IPS-15b (cell line): ENCODE results near the gene JAZF1.
"Not testable (repeated sequence)": the region's sequence is repeated elsewhere in the genome, so short reads cannot be mapped to it uniquely, and the experiment has no call there.

Experiments used
- H3K27me3 ChIP-seq: one replicate; pipeline ENCODE4 v1.6.1; 2013; ENCODE audit warnings: low read length; ENCODE audit not compliant: control insufficient read depth, insufficient read depth
- H3K36me3 ChIP-seq: one replicate; pipeline ENCODE4 v1.6.1; 2013; ENCODE audit warnings: low read length; ENCODE audit not compliant: control insufficient read depth, insufficient read depth
- H3K4me1 ChIP-seq: one replicate; pipeline ENCODE4 v1.6.1; 2013; ENCODE audit warnings: mild to moderate bottlenecking, low read length; ENCODE audit not compliant: control insufficient read depth, insufficient read depth
- H3K4me3 ChIP-seq: one replicate; pipeline ENCODE4 v1.5.1; 2013; ENCODE audit warnings: low read depth, low read length
- H3K9ac ChIP-seq: one replicate; pipeline ENCODE4 v1.6.1; 2013; ENCODE audit warnings: low read depth, mild to moderate bottlenecking, low read length
- H3K9me3 ChIP-seq: one replicate; pipeline ENCODE4 v1.6.1; 2013; ENCODE audit warnings: mild to moderate bottlenecking, low read length; ENCODE audit not compliant: control insufficient read depth, insufficient read depth

The JAZF1 gene

DNA sequence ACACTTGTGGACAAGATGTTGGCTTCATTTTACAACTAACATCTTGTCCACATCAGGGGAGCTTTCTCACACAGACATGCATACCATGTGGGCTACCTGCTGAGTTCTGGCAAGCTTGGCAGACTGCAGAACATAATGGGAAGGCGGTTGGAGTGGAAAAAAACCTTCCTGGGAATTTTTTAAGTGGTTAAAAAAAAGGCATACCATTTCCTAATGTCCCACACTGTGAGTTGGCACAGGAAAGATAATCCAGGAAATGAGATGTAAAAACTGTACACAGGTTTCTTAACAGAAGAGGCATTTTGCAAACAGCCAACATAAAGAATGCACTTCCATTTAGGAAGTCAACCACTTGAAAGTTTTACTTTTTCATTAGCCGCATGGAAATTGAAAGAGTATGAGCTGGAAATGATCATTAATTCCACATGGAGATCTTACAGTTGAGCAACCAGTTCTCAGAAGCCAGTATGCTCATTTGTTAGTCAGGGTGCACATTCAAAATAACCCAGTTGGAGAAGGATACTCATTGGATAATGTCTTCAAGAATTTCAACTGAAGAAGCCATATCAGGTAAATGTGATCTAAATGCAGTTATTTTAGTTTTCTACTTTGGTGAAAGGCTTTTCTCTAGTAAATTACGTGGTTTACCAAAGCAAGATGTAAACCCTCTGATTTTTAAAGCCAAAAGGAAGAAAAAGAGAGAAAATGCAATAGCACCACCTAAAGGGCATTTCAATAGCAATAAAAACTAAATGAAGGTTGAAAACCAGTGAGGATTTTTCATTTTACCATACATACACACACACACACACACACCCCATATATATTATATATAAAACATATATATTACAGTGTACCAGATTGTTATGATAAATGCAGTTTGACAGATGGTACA, 246.7 kb downstream of the JAZF1 start:
- no peaks in the 10 kb centered on the region for H3K27me3 ChIP-seq
- H3K36me3 ChIP-seq = no peaks in the 10 kb centered on the region
- H3K9ac ChIP-seq = no peak overlapping the region
- peaks cover 5% of the 10 kb centered on the region for H3K4me1 ChIP-seq
- H3K4me3 ChIP-seq = no peak overlapping the region
- no peaks in the 10 kb centered on the region for H3K9me3 ChIP-seq

GRCh38 chr7:27930910-27931476, 249.6 kb downstream of the JAZF1 start:
- Histone ChIP-seq H3K9me3 (no peaks in the 10 kb centered on the region), H3K36me3 (no peaks in the 10 kb centered on the region), H3K4me3 (no peak overlapping the region), H3K4me1 (peaks cover 5% of the 10 kb centered on the region), H3K27me3 (no peaks in the 10 kb centered on the region), H3K9ac (no peak overlapping the region)

DNA sequence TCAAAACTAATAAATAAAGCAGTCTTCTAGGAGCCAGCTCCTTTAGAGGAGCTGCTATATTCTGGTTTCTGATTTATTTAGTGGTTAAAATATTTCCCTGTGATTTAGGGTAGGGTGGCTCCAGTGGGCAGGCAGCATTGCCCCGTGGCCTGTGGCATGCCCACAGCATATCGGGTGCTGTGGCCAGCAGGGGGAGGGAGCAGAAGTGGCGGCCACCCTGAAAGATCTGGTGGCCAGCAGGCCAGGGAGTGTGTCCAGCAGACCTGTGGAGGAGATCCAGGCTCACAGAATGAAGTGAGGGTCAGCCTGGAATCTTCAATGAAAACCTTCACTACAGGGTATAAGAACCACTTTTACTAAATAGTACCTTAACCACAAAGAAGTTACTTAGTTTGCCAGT, 251.5 kb downstream of the JAZF1 start:
- Histone ChIP-seq H3K9ac (no peak overlapping the region), H3K36me3 (no peaks in the 10 kb centered on the region), H3K27me3 (no peaks in the 10 kb centered on the region), H3K9me3 (no peaks in the 10 kb centered on the region), H3K4me3 (no peak overlapping the region), H3K4me1 (peaks cover 5% of the 10 kb centered on the region)

DNA sequence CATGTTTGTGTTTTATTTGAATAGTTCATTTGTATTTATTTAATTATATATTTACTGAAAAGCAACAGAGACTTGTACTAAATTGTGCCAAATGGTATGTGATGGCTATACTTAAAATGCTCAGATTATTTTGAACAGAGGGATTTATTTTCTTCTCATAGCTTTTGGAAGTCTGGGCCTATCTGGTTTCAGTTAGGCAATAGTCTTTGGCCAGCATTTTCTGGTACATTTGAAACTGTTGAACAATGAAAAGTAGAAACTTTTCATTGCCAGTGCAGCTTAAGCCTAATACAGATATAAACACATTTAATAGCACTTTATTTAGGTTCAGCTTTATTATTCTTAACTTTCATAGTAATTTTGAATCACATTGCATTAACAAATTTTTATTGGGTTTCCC, 252.6 kb downstream of the JAZF1 start:
- no peak overlapping the region for H3K9ac ChIP-seq
- H3K4me3 ChIP-seq = no peak overlapping the region
- H3K9me3 ChIP-seq = no peaks in the 10 kb centered on the region
- H3K36me3 ChIP-seq = no peaks in the 10 kb centered on the region
- peaks cover under 1% of the 10 kb centered on the region for H3K4me1 ChIP-seq
- H3K27me3 ChIP-seq = no peaks in the 10 kb centered on the region

DNA sequence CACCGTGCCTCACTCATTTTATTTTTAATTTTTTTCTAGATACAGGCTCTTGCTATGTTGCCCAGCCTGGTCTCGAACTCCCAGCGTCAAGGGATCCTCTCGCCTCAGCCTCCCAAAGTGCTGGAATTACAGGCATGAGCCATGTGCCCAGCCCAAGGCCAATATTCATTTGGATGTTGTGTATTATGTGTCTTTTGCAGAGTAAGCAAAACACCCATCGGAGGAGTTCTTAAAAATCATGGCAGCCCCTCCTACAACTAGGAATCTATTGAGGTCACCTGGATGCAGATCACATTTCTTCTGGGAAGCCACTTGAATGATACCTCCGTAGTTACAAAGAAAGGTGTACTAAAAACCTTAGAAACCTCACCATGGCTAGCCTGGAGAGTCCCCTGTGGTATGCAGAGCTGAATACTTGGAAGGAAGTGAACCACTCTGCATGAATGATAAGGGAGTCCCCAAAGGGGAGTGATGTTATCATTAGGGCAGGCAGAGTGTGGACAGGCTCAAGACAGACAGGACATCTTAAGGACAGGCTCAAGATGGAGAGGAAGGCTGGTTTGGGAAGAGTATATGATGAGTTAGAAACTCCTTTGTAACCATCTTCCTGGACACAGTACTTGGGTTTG, 254.9 kb downstream of the JAZF1 start:
- Histone ChIP-seq H3K4me3 (no peak overlapping the region), H3K4me1 (peaks cover 6% of the 10 kb centered on the region), H3K36me3 (no peaks in the 10 kb centered on the region), H3K9ac (no peak overlapping the region), H3K27me3 (no peaks in the 10 kb centered on the region), H3K9me3 (no peaks in the 10 kb centered on the region)

- H3K36me3 ChIP-seq = no peaks in the 10 kb centered on the region
- no peaks in the 10 kb centered on the region for H3K27me3 ChIP-seq
- no peak overlapping the region for H3K9ac ChIP-seq
- H3K9me3 ChIP-seq = no peaks in the 10 kb centered on the region
- H3K4me1 ChIP-seq = peaks cover 9% of the 10 kb centered on the region
- no peak overlapping the region for H3K4me3 ChIP-seq
Observed at GRCh38 chr7:27923642-27923980, 257.0 kb downstream of the JAZF1 start.

- no peak overlapping the region for H3K9ac ChIP-seq
- peaks cover 9% of the 10 kb centered on the region for H3K4me1 ChIP-seq
- no peaks in the 10 kb centered on the region for H3K27me3 ChIP-seq
- no peaks in the 10 kb centered on the region for H3K9me3 ChIP-seq
- no peaks in the 10 kb centered on the region for H3K36me3 ChIP-seq
- H3K4me3 ChIP-seq = no peak overlapping the region
Observed at GRCh38 chr7:27922907-27923641, 257.5 kb downstream of the JAZF1 start.

DNA sequence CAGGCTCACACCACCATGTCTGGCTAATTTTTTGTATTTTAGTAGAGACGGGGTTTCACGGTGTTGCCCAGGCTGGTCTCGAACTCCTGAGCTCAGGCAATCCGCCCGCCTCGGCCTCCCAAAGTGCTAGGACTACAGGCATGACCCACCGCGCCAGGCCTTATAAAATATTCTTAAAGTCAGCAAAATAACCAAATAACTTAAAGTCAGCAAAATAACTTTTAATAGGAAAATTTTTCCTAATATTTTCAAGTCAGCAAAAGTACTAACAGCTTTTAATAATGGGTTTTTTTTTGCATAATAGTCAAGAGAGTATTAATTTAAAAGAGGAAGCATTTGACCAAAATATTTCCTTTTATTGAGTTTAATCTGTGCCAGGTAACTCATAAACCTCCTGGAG, 258.2 kb downstream of the JAZF1 start:
- H3K27me3 ChIP-seq, H3K36me3 ChIP-seq, H3K4me1 ChIP-seq, H3K4me3 ChIP-seq, H3K9ac ChIP-seq, H3K9me3 ChIP-seq: not testable (repeated sequence)

GRCh38 chr7:27921081-27921836, 259.3 kb downstream of the JAZF1 start:
- Histone ChIP-seq H3K27me3 (no peaks in the 10 kb centered on the region), H3K36me3 (no peaks in the 10 kb centered on the region), H3K9me3 (no peaks in the 10 kb centered on the region), H3K9ac (no peak overlapping the region), H3K4me1 (peaks cover 9% of the 10 kb centered on the region), H3K4me3 (no peak overlapping the region)

DNA sequence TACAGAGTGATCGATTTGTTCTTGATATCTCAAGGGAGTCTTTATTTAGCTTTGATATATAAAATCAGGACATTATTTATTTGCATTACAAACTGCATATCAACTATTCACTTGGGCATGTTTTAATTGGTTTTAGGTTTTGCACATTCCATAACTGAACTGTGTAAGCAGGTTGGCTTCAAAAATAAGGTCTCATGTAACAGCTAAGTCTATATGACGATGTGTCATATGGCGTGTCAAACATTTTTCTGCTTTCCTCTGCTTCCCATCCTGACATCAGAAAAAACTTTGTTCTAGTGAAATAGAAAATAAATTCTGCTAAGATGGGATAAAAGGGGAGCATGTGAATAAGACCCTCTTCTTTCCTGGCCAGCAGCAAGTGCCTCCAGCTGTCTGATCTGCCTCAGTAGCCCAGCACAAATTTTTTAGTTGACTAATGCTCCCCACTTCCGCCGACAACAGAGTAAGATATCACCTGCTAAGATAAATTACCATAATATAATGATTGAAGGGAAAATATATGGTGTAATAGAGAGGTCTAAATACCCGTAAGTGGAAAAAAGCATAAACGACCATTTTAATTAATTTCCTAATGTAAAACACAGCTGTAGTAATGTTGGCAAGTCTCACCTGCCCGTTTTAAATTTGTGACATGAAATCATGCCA, 260.2 kb downstream of the JAZF1 start:
- Histone ChIP-seq H3K9ac (no peak overlapping the region), H3K4me3 (no peak overlapping the region), H3K27me3 (no peaks in the 10 kb centered on the region), H3K9me3 (no peaks in the 10 kb centered on the region), H3K36me3 (no peaks in the 10 kb centered on the region), H3K4me1 (peaks cover 9% of the 10 kb centered on the region)

DNA sequence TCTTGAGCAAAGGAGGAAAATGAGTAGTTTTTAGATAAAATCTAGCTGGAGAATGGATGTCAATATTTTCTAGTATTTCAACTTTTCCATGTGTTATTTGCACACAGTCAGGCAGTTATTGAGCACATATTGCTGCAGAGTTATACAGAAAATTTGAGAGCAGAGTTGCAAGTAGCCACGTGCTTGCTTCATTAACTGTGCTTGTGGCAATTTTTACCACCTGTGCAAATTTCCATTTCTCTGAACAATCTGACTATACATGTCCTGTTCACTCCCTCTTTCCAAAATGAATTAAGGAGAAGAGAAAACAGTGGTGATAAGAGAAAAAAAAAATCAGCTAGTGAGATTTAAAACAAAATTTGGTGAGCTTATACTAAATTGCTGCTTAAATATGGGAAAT, 262.1 kb downstream of the JAZF1 start:
- no peaks in the 10 kb centered on the region for H3K36me3 ChIP-seq
- no peak overlapping the region for H3K4me3 ChIP-seq
- no peaks in the 10 kb centered on the region for H3K27me3 ChIP-seq
- peaks cover 9% of the 10 kb centered on the region for H3K4me1 ChIP-seq
- H3K9ac ChIP-seq = no peak overlapping the region
- no peaks in the 10 kb centered on the region for H3K9me3 ChIP-seq
